Ishikawa (cell line): ENCODE data around the gene WFDC6.

Source experiments
- CEBPB ChIP-seq: IDR thresholded peaks from 2 replicates; pipeline ENCODE4 v1.6.1; 2012
- CREB1 ChIP-seq: IDR thresholded peaks from 2 replicates; pipeline ENCODE4 v1.6.1; 2012; ENCODE audit warnings: low read depth
- EGR1 ChIP-seq: IDR thresholded peaks from 2 replicates; pipeline ENCODE4 v1.6.1; 2012
- EP300 ChIP-seq: IDR thresholded peaks from 2 replicates; pipeline ENCODE4 v1.6.1; 2012; ENCODE audit warnings: borderline replicate concordance
- FOXM1 ChIP-seq: IDR thresholded peaks from 2 replicates; pipeline ENCODE4 v1.6.1; 2012; ENCODE audit warnings: low read depth, borderline replicate concordance
- MAX ChIP-seq: IDR thresholded peaks from 2 replicates; pipeline ENCODE4 v1.6.1; 2012
- NFIC ChIP-seq: IDR thresholded peaks from 2 replicates; pipeline ENCODE4 v1.6.1; 2012
- RAD21 ChIP-seq: IDR thresholded peaks from 2 replicates; pipeline ENCODE4 v1.6.1; 2012; ENCODE audit warnings: low read depth
- TAF1 ChIP-seq: IDR thresholded peaks from 2 replicates; pipeline ENCODE4 v1.6.1; 2012; ENCODE audit warnings: low read depth, mild to moderate bottlenecking
- TCF12 ChIP-seq: IDR thresholded peaks from 2 replicates; pipeline ENCODE4 v1.6.1; 2012; ENCODE audit warnings: low read depth
- TEAD4 ChIP-seq: IDR thresholded peaks from 2 replicates; pipeline ENCODE4 v1.6.1; 2012
- YY1 ChIP-seq: IDR thresholded peaks from 2 replicates; pipeline ENCODE4 v1.6.1; 2012; ENCODE audit warnings: low read depth
- ZBTB7A ChIP-seq: IDR thresholded peaks from 2 replicates; pipeline ENCODE4 v1.6.1; 2012; ENCODE audit warnings: low read depth
- TF ChIP-seq, protein P1 (sequence below): IDR thresholded peaks from 2 replicates; pipeline ENCODE4 v1.6.1; 2012; ENCODE audit warnings: low read depth, mild to moderate bottlenecking
- TF ChIP-seq, protein P2 (sequence below): IDR thresholded peaks from 2 replicates; pipeline ENCODE4 v1.6.1; 2012

WFDC6 gene

GRCh38 chr20:45500022-45500421 lies 39.3 kb downstream of the WFDC6 start:
- TF ChIP-seq MAX, result no peak
- TF ChIP-seq, protein P1, sequence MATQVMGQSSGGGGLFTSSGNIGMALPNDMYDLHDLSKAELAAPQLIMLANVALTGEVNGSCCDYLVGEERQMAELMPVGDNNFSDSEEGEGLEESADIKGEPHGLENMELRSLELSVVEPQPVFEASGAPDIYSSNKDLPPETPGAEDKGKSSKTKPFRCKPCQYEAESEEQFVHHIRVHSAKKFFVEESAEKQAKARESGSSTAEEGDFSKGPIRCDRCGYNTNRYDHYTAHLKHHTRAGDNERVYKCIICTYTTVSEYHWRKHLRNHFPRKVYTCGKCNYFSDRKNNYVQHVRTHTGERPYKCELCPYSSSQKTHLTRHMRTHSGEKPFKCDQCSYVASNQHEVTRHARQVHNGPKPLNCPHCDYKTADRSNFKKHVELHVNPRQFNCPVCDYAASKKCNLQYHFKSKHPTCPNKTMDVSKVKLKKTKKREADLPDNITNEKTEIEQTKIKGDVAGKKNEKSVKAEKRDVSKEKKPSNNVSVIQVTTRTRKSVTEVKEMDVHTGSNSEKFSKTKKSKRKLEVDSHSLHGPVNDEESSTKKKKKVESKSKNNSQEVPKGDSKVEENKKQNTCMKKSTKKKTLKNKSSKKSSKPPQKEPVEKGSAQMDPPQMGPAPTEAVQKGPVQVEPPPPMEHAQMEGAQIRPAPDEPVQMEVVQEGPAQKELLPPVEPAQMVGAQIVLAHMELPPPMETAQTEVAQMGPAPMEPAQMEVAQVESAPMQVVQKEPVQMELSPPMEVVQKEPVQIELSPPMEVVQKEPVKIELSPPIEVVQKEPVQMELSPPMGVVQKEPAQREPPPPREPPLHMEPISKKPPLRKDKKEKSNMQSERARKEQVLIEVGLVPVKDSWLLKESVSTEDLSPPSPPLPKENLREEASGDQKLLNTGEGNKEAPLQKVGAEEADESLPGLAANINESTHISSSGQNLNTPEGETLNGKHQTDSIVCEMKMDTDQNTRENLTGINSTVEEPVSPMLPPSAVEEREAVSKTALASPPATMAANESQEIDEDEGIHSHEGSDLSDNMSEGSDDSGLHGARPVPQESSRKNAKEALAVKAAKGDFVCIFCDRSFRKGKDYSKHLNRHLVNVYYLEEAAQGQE, result no peak
- TF ChIP-seq EP300, result no peak
- no peak for TF ChIP-seq EGR1
- TF ChIP-seq CREB1, result no peak
- TF ChIP-seq, protein P2, sequence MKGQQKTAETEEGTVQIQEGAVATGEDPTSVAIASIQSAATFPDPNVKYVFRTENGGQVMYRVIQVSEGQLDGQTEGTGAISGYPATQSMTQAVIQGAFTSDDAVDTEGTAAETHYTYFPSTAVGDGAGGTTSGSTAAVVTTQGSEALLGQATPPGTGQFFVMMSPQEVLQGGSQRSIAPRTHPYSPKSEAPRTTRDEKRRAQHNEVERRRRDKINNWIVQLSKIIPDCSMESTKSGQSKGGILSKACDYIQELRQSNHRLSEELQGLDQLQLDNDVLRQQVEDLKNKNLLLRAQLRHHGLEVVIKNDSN, result no peak
- TF ChIP-seq RAD21, result no peak
- no peak for TF ChIP-seq TAF1
- TF ChIP-seq ZBTB7A, result no peak
- TF ChIP-seq TEAD4, result no peak
- no peak for TF ChIP-seq TCF12
- TF ChIP-seq NFIC, result no peak
- no peak for TF ChIP-seq YY1
- no peak for TF ChIP-seq CEBPB
- no peak for TF ChIP-seq FOXM1

- no peak for TF ChIP-seq EGR1
- no peak for TF ChIP-seq FOXM1
- TF ChIP-seq ZBTB7A, result no peak
- TF ChIP-seq, protein P2, result no peak
- no peak for TF ChIP-seq CREB1
- TF ChIP-seq TEAD4, result no peak
- TF ChIP-seq RAD21, result no peak
- TF ChIP-seq MAX, result no peak
Observed at GRCh38 chr20:45497971-45498494, 41.2 kb downstream of the WFDC6 start.

DNA sequence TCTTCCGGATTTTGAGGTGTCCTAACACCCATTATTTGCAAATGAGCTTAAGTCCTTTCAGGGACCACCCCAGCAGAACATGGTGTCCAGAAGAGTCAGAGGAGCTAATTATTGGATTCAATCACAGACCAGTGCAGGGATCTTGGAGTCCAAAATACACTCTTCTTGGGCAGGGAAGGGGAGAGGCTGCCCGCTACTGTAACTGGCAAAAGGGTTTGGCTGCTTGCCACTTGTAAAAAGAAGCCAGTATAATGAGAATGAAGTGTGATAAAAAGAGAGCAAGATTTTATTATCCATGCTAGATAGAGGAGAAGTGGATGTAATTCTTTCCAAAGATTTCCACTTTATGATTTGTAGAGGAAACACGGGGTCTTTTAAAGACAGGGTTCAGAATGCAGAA lies 43.1 kb downstream of the WFDC6 start:
- no peak for TF ChIP-seq YY1
- TF ChIP-seq RAD21, result no peak

- TF ChIP-seq TCF12 (no peak), TAF1 (no peak), NFIC (no peak), YY1 (no peak), MAX (no peak), EGR1 (no peak), FOXM1 (no peak), CEBPB (no peak), EP300 (no peak), RAD21 (no peak), ZBTB7A (no peak), TEAD4 (no peak), CREB1 (no peak)
- TF ChIP-seq, protein P1, result no peak
- TF ChIP-seq, protein P2, result no peak
Observed at GRCh38 chr20:45495501-45495941, 43.8 kb downstream of the WFDC6 start.

GRCh38 chr20:45489083-45489531 lies 50.2 kb downstream of the WFDC6 start:
- TF ChIP-seq, protein P1, result no peak
- TF ChIP-seq TEAD4 (no peak), CEBPB (no peak), MAX (no peak)
- TF ChIP-seq, protein P2, result no peak
